Measurements from ENCODE around the gene ANOS1. TPM values are rescaled to one million over a fixed set of nuclear protein-coding genes. Genes with fewer than 3 reads are reported as not detected.

The ANOS1 gene
- total RNA-seq, 1 experiment from 2014 or later = 0.22 TPM

GRCh38 chrX:8717354-8717753 lies 14.6 kb downstream of the ANOS1 start:
- Histone ChIP-seq H3K27ac (no peak overlapping the region), H3K4me3 (no peak overlapping the region), H3K4me2 (no peak overlapping the region), H3K27me3 (ENCODE audit: insufficient read depth, low read depth) (no peaks in the 10 kb centered on the region), H2AFZ (no peak overlapping the region), H4K20me1 (ENCODE audit: insufficient read depth) (no peaks in the 10 kb centered on the region), H3F3A (ENCODE audit: insufficient read depth, low read depth) (no peaks in the 10 kb centered on the region), H3K9me2 (ENCODE audit: insufficient read depth) (no peaks in the 10 kb centered on the region), H3K79me2 (ENCODE audit: low read depth) (no peaks in the 10 kb centered on the region), H3K9me3 (ENCODE audit: insufficient read depth, low read depth) (no peaks in the 10 kb centered on the region), H3K36me3 (ENCODE audit: low read depth) (no peaks in the 10 kb centered on the region), H3K4me1 (replicated peaks; ENCODE audit: insufficient read depth) (no peaks in the 10 kb centered on the region)
- intact Hi-C loops (cut with micrococcal nuclease; ENCODE audit: unreplicated experiment) = no loop called here
- ChIA-PET CTCF (no interaction called here), POLR2A (ENCODE audit: unreplicated experiment) (no interaction called here)
- no TSS peak for BruUV-seq (replicated peaks)
- TF ChIP-seq EZH2 (IDR thresholded peaks at IDR 0.05; ENCODE audit: low read depth) (no peak), CTCF (conservative IDR thresholded peaks at IDR 0.05) (no peak)
- no peak for DNase-seq

- Histone ChIP-seq H3F3A (ENCODE audit: insufficient read depth, low read depth) (no peaks in the 10 kb centered on the region), H3K79me2 (ENCODE audit: low read depth) (no peaks in the 10 kb centered on the region), H3K27me3 (ENCODE audit: insufficient read depth, low read depth) (no peaks in the 10 kb centered on the region), H4K20me1 (ENCODE audit: insufficient read depth) (no peaks in the 10 kb centered on the region), H3K36me3 (ENCODE audit: low read depth) (no peaks in the 10 kb centered on the region), H2AFZ (no peak overlapping the region), H3K4me3 (no peak overlapping the region), H3K4me1 (replicated peaks; ENCODE audit: insufficient read depth) (no peaks in the 10 kb centered on the region), H3K9me3 (ENCODE audit: insufficient read depth, low read depth) (no peaks in the 10 kb centered on the region), H3K27ac (no peak overlapping the region), H3K9me2 (ENCODE audit: insufficient read depth) (no peaks in the 10 kb centered on the region), H3K4me2 (no peak overlapping the region)
- ChIA-PET CTCF (no interaction called here), POLR2A (ENCODE audit: unreplicated experiment) (no interaction called here)
- intact Hi-C loops (cut with micrococcal nuclease; ENCODE audit: unreplicated experiment) = no loop called here
- DNase-seq = no peak
- no TSS peak for BruUV-seq (replicated peaks)
- no peak for TF ChIP-seq CTCF (conservative IDR thresholded peaks at IDR 0.05)
Measured at GRCh38 chrX:8714164-8714563, 17.8 kb downstream of the ANOS1 start.

GRCh38 chrX:8711401-8711800 lies 20.5 kb downstream of the ANOS1 start:
- H3K27ac ChIP-seq = no peak overlapping the region
- H2AFZ ChIP-seq = no peak overlapping the region
- ChIA-PET POLR2A (ENCODE audit: unreplicated experiment) (no interaction called here), CTCF (no interaction called here)
- no peaks in the 10 kb centered on the region for H3K36me3 ChIP-seq (ENCODE audit: low read depth)
- BruUV-seq (replicated peaks) = no TSS peak
- intact Hi-C loops (cut with micrococcal nuclease; ENCODE audit: unreplicated experiment) = no loop called here
- no peak for DNase-seq
- H3K4me2 ChIP-seq = no peak overlapping the region
- H3K4me1 ChIP-seq (replicated peaks; ENCODE audit: insufficient read depth) = no peaks in the 10 kb centered on the region
- no peaks in the 10 kb centered on the region for H3K79me2 ChIP-seq (ENCODE audit: low read depth)
- H3K27me3 ChIP-seq (ENCODE audit: insufficient read depth, low read depth) = no peaks in the 10 kb centered on the region
- TF ChIP-seq CTCF (conservative IDR thresholded peaks at IDR 0.05) (no peak), EZH2 (IDR thresholded peaks at IDR 0.05; ENCODE audit: low read depth) (no peak)
- H3K9me3 ChIP-seq (ENCODE audit: insufficient read depth, low read depth) = no peaks in the 10 kb centered on the region
- no peaks in the 10 kb centered on the region for H3F3A ChIP-seq (ENCODE audit: insufficient read depth, low read depth)
- no peaks in the 10 kb centered on the region for H4K20me1 ChIP-seq (ENCODE audit: insufficient read depth)
- no peaks in the 10 kb centered on the region for H3K9me2 ChIP-seq (ENCODE audit: insufficient read depth)
- H3K4me3 ChIP-seq = no peak overlapping the region

Measured in PC-9 (cell line).